Omental fat pad (tissue), 4 donors: ENCODE data around the gene EXTL1. TPM values are rescaled to one million over a fixed set of nuclear protein-coding genes. Genes with fewer than 3 reads are reported as not detected.

Experiments used
- ATAC-seq: fragments of 150-250 bp; one replicate; pipeline ENCODE4 v1.9.1; 2016; ENCODE audit warnings: mild to moderate bottlenecking, moderate library complexity; ENCODE audit not compliant: low FRiP score
- DNase-seq: peaks from one replicate; pipeline ENCODE4 v3.0.0-alpha.2; 2019; ENCODE audit warnings: low spot score
- CTCF ChIP-seq, 3 donors: fragments of 450-650 bp; IDR thresholded peaks; one replicate each; pipeline ENCODE4 v1.5.1; 2016 to 2017; ENCODE audit warnings: antibody characterized with exemption in 3 of 3, mild to moderate bottlenecking in 3 of 3, moderate library complexity in 2 of 3
- total RNA-seq, 4 donors: library from RNA; depleted of rRNA; stranded (reverse); fragments of >200 nt; gene quantifications; one replicate each; pipeline ENCODE4 v1.1.0, GENCODE V29; 2016

EXTL1 gene
- total RNA-seq, 4 donors from 2014 or later: 0.65 TPM; not detected in 3

GRCh38 chr1:26057189-26057588 lies 35.6 kb downstream of the EXTL1 start:
- ATAC-seq: no peak
- no peak for DNase-seq
- no peak for TF ChIP-seq CTCF (IDR thresholded peaks at IDR 0.05)

GRCh38 chr1:26058052-26058595 lies 36.5 kb downstream of the EXTL1 start:
- TF ChIP-seq CTCF (IDR thresholded peaks at IDR 0.05): no peak
- DNase-seq (no peak), ATAC-seq (no peak)

GRCh38 chr1:26059906-26060305 lies 38.3 kb downstream of the EXTL1 start:
- no peak for TF ChIP-seq CTCF (IDR thresholded peaks at IDR 0.05)
- no peak for DNase-seq
- no peak for ATAC-seq

GRCh38 chr1:26060832-26061574 lies 39.4 kb downstream of the EXTL1 start:
- no peak for ATAC-seq
- DNase-seq: no peak
- no peak for TF ChIP-seq CTCF (IDR thresholded peaks at IDR 0.05)

- ATAC-seq (no peak), DNase-seq (no peak)
- TF ChIP-seq CTCF (IDR thresholded peaks at IDR 0.05): no peak
Measured at GRCh38 chr1:26064553-26064952, 43.0 kb downstream of the EXTL1 start.

GRCh38 chr1:26066160-26066559 lies 44.6 kb downstream of the EXTL1 start:
- peak; percentile 16 for ATAC-seq
- no peak for TF ChIP-seq CTCF (IDR thresholded peaks at IDR 0.05)
- no peak for DNase-seq

- TF ChIP-seq CTCF (IDR thresholded peaks at IDR 0.05): no peak
- ATAC-seq (peak; percentile 5), DNase-seq (no peak)
Measured at GRCh38 chr1:26066857-26067256, 45.3 kb downstream of the EXTL1 start.
